ENCODE results near the gene VWA3A.

GRCh38 chr16:22117609-22118008 lies 25.3 kb downstream of the VWA3A start:
- TF ChIP-seq CTCF (IDR thresholded peaks at IDR 0.05) = no peak
- TF ChIP-seq POLR2A (IDR thresholded peaks at IDR 0.05) = no peak

All from right lobe of liver (tissue), 4 donors.